Activated CD4-positive, alpha-beta T cell treated with anti-CD3 and anti-CD28 coated beads, Interleukin-2, Interleukin-6, amounts not matched to agents 100 ng/mL and 50 ng/mL, durations not matched to agents 16 hours and 8 hours (primary cell): ENCODE results near the gene RAD51B.
A peak's percentile ranks its signal among the peaks of the same experiment; 100 is the strongest.
"Not testable (repeated sequence)": the region's sequence is repeated elsewhere in the genome, so short reads cannot be mapped to it uniquely, and the experiment has no call there.

Experiments
- DNase-seq: peaks from one replicate; pipeline ENCODE4 v3.0.0-alpha.2; 2020

RAD51B gene

GRCh38 chr14:68749487-68750475, 930.2 kb downstream of the RAD51B start:
- no peak for DNase-seq

DNA sequence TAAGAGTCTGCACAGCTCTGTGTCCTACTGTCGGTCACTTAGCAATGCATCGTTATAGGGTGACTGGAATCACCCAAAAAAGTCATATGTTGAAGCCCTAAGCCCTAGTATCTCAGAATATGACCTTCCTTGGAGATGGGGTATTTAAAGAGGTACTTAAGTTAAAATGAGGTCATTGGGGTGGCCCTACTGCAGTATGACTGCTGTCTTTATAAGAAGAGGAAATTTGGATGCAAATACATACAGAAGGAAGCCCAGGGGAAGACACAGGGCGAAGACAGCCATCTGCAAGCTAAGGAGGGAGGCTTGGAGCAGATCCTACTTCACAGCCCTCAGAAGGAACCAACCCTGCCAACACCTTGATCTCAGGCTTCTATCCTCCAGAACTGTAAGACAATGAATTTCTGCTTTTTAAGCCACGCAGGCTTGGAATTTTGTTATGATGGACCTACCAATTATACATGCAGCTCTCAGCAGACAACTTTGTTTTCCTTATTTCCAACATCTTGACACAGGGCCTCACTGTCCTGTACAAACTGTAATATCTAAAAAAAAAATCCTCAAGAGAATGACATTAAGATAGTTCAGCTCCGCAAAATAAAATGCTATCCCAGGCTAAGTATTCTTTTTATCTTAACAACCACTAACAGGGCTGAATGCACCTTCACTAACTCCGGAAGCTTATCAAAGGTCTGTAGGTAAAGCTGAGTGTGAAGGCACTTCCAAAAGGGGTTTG, 932.9 kb downstream of the RAD51B start:
- no peak for DNase-seq

DNA sequence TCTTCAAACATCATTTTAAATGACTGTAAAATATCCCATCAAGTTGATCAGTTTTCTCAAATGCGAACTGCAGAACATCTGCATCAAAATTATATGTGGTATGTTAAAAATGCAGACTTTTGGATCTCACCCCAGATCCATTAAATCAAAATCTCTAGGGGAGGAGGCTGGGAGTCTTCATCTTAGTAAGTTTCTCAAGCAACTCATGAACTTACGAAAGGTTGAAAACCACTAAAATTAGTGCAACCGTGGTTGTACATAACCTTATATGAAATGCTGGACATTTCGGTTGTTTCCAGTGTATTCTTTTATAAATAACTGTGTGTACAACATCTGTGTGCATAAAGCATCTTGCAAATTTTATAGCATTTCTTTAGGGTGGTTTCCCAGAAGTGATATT, 934.1 kb downstream of the RAD51B start:
- no peak for DNase-seq

GRCh38 chr14:68755016-68755353, 935.4 kb downstream of the RAD51B start:
- no peak for DNase-seq

DNA sequence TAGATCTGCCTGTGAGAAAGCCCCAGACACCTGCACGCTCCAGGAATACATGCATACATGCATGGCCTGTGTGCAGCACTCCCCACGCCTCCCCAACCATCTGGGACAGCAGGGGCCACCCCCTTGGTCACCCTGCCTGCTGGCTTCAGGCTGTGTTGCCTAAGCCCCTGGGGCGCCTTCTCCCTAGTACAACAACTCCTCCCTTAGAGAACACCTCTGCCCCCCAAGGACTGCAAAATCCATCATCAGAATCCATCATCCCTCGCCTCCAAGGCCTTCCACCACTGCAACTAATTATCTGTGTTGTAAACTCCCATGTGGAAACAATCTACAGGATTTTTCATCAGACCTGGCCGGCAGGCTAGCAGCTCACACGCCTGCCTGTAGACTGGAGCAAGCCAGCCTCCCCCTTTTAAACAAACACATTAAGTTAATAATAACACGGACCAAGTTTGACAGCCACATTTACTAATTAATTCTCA, 936.5 kb downstream of the RAD51B start:
- DNase-seq: no peak

DNA sequence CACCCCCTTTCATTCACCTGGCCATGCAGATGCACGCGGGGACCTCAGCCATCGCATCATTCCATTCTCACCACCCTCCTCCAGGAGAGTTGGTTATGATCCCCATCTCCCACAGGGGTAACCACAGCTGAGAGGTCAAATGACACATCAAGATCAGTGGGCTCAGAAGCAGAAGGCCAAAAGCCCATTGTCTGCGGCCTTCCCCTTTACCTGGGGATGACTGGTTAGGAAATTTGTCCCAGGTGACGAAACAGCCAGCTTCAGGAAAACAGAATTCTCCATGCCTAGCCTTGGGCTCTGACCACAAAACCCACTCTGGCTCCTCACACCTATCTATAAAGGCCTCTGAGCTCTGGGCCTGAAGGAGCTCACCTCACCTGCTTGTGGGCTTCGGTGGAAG, 937.2 kb downstream of the RAD51B start:
- DNase-seq: no peak

GRCh38 chr14:68757618-68758081, 938.1 kb downstream of the RAD51B start:
- DNase-seq: no peak

DNA sequence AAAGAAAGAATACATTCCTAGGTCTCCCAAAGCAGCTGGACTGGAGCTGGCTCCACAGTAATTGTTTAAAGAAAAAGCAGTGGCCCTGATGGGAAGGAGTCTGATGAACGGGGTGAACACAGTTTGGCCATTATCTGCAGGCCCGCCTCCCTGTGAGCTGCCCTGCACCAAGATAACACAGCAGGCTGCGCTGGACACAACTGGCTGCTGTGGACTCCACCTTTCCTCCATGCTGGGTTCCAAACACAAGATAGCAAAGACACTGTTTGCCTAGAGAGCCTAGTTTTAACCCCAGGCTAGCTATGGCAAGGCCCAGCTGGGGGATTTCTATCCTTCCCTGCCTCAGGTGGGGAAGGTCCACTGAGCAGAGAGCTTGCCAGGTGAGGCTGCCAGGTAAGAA, 938.7 kb downstream of the RAD51B start:
- DNase-seq: no peak

DNA sequence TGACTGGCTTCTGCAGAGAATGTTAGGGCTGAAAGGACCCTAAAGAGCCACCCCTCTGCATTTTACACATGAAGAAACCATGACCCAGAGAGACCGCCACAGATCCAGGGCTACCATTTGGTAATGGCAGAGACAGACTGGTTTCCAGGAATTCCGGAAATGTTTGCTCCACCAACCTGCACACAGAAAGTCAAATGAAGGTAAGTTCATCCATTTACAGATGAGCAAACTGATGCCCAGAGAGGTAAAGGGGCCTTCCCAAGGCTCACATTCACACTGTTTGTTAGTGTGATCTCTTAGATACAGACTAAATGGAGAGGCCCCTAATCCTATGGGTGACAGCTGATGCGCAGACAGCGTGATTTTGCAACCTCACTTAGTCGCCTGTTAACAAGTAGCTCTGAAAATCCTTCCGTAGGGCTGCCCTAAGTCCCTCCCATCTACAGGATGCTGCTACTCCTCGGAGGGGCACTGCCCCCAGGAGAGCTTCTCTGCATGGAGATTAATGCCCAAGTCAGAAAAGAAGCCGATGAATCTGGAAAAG, 939.5 kb downstream of the RAD51B start:
- no peak for DNase-seq

- no peak for DNase-seq
Observed at GRCh38 chr14:68759937-68760336, 940.4 kb downstream of the RAD51B start.

- DNase-seq: no peak
Observed at GRCh38 chr14:68760761-68761160, 941.2 kb downstream of the RAD51B start.

- no peak for DNase-seq
Observed at GRCh38 chr14:68761391-68761790, 941.8 kb downstream of the RAD51B start.

- DNase-seq: no peak
Observed at GRCh38 chr14:68762953-68763764, 943.6 kb downstream of the RAD51B start.

DNA sequence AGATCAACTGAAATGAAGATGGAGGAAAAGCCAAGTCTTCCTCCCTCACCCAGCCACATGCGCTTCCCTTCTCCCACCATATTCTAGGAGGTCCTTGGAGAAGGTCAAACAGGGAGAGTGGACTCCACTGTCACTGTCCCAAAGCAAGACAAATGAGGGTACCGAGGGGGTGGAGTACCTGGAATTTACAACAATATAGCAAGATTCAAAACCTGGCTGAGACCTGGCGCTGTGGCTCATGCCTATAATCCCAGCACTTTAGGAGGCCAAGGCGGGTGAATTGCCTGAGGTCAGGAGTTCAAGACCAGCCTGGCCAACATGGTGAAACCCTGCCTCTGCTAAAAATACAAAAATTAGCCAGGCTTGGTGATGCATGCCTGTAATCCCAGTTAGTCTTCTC, 944.3 kb downstream of the RAD51B start:
- DNase-seq: not testable (repeated sequence)

GRCh38 chr14:68766299-68767247, 947.0 kb downstream of the RAD51B start:
- DNase-seq: peak; percentile 33

- DNase-seq: no peak
Observed at GRCh38 chr14:68767248-68767645, 947.7 kb downstream of the RAD51B start.

DNA sequence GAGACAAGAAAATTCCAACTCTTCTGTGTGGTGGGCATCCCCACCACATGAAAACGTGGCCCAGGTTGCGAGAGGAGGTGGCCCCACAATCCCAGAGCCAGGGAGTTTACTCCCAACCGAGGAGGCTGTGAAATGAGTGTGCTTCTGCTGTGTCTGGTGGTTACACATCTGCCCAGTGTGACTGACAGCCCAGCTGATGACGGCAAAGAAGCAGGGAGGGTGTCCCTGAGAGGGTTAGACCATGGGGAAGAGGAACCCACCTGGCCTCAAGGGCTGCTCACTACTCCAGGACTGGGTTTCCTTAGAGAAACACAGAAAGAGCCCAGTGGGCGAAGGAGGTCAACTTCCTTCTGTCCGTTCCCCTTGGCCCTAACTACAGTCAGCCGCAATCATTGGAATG, 948.7 kb downstream of the RAD51B start:
- DNase-seq: no peak

- no peak for DNase-seq
Observed at GRCh38 chr14:68770051-68770450, 950.5 kb downstream of the RAD51B start.

GRCh38 chr14:68770553-68771286, 951.1 kb downstream of the RAD51B start:
- DNase-seq: no peak

DNA sequence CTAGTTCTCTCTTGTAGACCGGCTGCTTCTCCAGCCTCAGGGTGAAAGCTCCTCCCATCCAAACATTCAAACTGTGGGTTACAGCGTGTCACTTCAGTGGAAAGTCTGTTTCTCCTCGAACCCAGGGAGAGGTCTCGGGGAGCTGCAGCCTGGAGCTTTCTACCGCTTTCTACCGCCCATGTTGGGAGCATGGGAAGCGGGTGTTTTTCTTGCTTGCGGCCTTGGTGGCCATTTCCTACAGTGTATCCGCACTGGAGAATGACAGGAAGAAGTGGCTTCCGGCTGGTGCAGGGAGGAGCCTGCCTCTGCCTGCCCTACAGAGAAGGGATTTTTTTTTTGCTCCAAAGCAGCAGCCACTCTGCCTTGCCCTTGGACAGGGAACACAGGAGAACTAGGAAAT, 952.1 kb downstream of the RAD51B start:
- peak; percentile 31 for DNase-seq
